ENCODE measurements around the gene TYW1B. TPM values are rescaled to one million over a fixed set of nuclear protein-coding genes. Genes with fewer than 3 reads are reported as not detected.
"Not testable (repeated sequence)": the region's sequence is repeated elsewhere in the genome, so short reads cannot be mapped to it uniquely, and the experiment has no call there.

Gene TYW1B
- total RNA-seq, 4 donors from 2014 or later = 2.0 to 5.1 (median 2.5) TPM

- Histone ChIP-seq H3K4me3 (no peak overlapping the region), H3K36me3 (peaks cover 0 to 2% (median 0%) of the 10 kb centered on the region in 3 donors), H3K27me3 (no peaks in the 10 kb centered on the region), H3K4me1 (peaks cover 0 to 12% (median 4%) of the 10 kb centered on the region in 3 donors), H3K27ac (no peak overlapping the region), H3K9me3 (no peaks in the 10 kb centered on the region)
- WGBS, 2 donors = 84 to 87% methylated on average over 5 to 7 of the region's 8 CpGs
- intact Hi-C loops (cut with DNase I) = no loop called here
- no peak for TF ChIP-seq POLR2A (IDR thresholded peaks at IDR 0.05)
- TF ChIP-seq, protein P1, sequence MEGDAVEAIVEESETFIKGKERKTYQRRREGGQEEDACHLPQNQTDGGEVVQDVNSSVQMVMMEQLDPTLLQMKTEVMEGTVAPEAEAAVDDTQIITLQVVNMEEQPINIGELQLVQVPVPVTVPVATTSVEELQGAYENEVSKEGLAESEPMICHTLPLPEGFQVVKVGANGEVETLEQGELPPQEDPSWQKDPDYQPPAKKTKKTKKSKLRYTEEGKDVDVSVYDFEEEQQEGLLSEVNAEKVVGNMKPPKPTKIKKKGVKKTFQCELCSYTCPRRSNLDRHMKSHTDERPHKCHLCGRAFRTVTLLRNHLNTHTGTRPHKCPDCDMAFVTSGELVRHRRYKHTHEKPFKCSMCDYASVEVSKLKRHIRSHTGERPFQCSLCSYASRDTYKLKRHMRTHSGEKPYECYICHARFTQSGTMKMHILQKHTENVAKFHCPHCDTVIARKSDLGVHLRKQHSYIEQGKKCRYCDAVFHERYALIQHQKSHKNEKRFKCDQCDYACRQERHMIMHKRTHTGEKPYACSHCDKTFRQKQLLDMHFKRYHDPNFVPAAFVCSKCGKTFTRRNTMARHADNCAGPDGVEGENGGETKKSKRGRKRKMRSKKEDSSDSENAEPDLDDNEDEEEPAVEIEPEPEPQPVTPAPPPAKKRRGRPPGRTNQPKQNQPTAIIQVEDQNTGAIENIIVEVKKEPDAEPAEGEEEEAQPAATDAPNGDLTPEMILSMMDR (IDR thresholded peaks at IDR 0.05) = no peak
- no peak for DNase-seq
These were observed 46.8 kb downstream of the TYW1B start for GRCh38 chr7:72781161-72781560.

GRCh38 chr7:72780289-72780894 is 47.6 kb downstream of the TYW1B start:
- intact Hi-C loops (cut with DNase I); H3K27ac ChIP-seq; H3K27me3 ChIP-seq; H3K4me3 ChIP-seq; DNase-seq; H3K36me3 ChIP-seq; H3K9me3 ChIP-seq: not testable (repeated sequence)
- WGBS, 2 donors = 78 to 85% methylated on average over 5 of the region's 5 CpGs
- peaks cover 0 to 12% (median 4%) of the 10 kb centered on the region in 3 donors for H3K4me1 ChIP-seq

DNA sequence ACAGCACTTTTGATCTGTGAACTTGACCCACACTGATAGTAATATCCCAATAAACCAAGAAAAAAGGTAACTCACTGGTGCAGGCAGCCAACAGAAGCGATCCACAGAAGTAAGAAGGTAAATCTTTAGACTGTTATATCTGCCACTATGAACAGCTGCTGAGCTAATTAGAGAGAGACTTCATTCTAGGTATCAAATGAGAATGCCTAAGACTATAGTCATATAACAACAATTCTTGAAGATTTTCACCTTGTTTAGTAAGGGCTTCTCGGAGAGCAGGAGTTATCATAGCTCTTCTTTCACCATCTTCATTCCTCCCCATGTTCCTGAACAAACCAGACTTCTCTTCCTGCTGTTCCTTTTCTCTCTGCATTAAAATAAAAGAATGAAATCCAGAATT is 50.8 kb downstream of the TYW1B start:
- H3K27ac ChIP-seq; H3K4me1 ChIP-seq; intact Hi-C loops (cut with DNase I); H3K9me3 ChIP-seq; DNase-seq; H3K27me3 ChIP-seq; H3K4me3 ChIP-seq: not testable (repeated sequence)
- H3K36me3 ChIP-seq = peaks cover 0 to 12% (median 0%) of the 10 kb centered on the region in 3 donors
- WGBS, 2 donors = 100% methylated on average over 2 of the region's 2 CpGs; no CpG with 5 or more reads in 1 of the 2 donors

- H3K27me3 ChIP-seq; H3K27ac ChIP-seq; H3K4me3 ChIP-seq; DNase-seq; H3K4me1 ChIP-seq; H3K9me3 ChIP-seq; intact Hi-C loops (cut with DNase I): not testable (repeated sequence)
- 45 to 55% methylated on average over 1 of the region's 2 CpGs for WGBS, 2 donors
- H3K36me3 ChIP-seq = peaks cover 0 to 18% (median 0%) of the 10 kb centered on the region in 3 donors
These were observed 55.4 kb downstream of the TYW1B start for GRCh38 chr7:72772627-72773026.

DNA sequence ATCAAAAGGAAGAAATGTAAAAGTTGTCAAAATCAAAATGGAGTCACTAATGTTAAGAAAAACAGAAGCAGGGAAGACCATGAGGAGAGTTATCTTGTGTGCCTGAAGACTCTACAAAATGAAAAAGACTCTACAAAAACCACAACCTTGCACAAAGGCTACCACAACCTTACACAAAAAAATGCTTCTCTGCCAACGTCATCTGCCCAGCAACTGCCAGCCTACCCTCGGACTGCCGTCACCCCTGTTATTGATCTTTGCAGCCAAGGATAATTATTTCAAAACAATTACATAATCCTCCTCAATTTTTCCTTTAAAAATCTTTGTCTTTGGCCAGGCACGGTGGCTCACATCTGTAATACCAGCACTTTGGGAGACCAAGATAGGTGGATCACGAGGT is 61.0 kb downstream of the TYW1B start:
- H3K4me3 ChIP-seq; H3K4me1 ChIP-seq; DNase-seq; intact Hi-C loops (cut with DNase I); H3K27me3 ChIP-seq; H3K9me3 ChIP-seq; H3K27ac ChIP-seq: not testable (repeated sequence)
- peaks cover 0 to 28% (median 0%) of the 10 kb centered on the region in 3 donors for H3K36me3 ChIP-seq
- 87 to 90% methylated on average over 3 to 5 of the region's 5 CpGs for WGBS, 2 donors

DNA sequence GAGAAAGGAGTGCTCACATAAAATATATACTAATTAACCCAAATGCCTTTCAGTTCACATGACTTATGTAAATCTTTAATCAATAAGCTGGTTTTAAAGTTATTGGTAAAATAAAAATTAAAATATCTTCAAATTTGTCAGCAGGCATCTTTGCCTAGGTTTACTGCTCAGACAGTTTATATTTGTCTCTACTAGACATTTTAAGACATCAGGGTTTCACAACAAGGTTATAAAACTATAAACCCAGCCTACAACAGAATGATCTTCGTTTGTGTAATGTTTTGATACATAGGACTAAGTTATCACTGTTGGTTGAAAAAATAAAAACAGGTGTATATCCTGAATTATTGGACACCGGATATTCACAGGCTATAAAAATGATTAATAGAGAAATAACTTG is 67.4 kb downstream of the TYW1B start:
- 70 to 92% methylated on average over 2 of the region's 2 CpGs for WGBS, 2 donors
- intact Hi-C loops (cut with DNase I) = no loop called here
- H3K27me3 ChIP-seq = no peaks in the 10 kb centered on the region
- H3K4me1 ChIP-seq = no peaks in the 10 kb centered on the region
- H3K27ac ChIP-seq = no peak overlapping the region
- no peak for DNase-seq
- no peak overlapping the region for H3K4me3 ChIP-seq
- H3K36me3 ChIP-seq = peaks cover 0 to 25% (median 0%) of the 10 kb centered on the region in 3 donors
- H3K9me3 ChIP-seq = peaks cover 0 to 13% (median 13%) of the 10 kb centered on the region in 3 donors
- TF ChIP-seq POLR2A (IDR thresholded peaks at IDR 0.05) = no peak
- TF ChIP-seq, protein P1 (IDR thresholded peaks at IDR 0.05) = no peak

DNA sequence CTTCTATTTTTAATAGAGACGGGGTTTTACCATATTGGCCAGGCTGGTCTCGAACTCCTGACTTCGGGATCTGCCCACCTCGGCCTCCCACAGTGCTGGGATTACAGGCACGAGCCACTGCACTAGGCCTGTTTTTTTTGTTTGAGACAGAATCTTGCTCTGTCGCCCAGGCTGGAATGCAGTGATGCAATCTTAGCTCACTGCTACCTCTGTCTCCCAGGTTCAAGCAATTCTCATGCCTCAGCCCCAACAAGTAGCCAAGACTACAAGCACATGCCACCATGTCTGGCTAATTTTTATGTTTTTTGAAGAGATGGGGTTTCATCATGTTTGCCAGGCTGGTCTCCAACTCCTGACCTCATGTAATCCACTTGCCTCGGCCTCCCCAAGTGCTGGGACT is 73.7 kb downstream of the TYW1B start:
- Histone ChIP-seq H3K9me3 (peaks cover 0 to 6% (median 0%) of the 10 kb centered on the region in 3 donors), H3K4me1 (no peaks in the 10 kb centered on the region), H3K27me3 (no peaks in the 10 kb centered on the region), H3K27ac (no peak overlapping the region), H3K36me3 (peaks cover 0 to 10% (median 0%) of the 10 kb centered on the region in 3 donors), H3K4me3 (no peak overlapping the region)
- no peak for DNase-seq
- no peak for TF ChIP-seq POLR2A (IDR thresholded peaks at IDR 0.05)
- TF ChIP-seq, protein P1 (IDR thresholded peaks at IDR 0.05) = no peak
- intact Hi-C loops (cut with DNase I) = no loop called here
- WGBS, 2 donors = 81 to 86% methylated on average over 7 of the region's 7 CpGs

Measured in esophagus squamous epithelium (tissue), 5 donors.